NCI-H2029 treated with DMSO at 0.1 percent for 48 hours (cell line): ENCODE measurements around the gene TSPAN14.

Experiments
- DNase-seq: peaks from one replicate; lab custom pipeline; 2025; lab: John Stamatoyannopoulos, UW

TSPAN14 gene

GRCh38 chr10:80487791-80488538, 33.9 kb downstream of the TSPAN14 start:
- no peak for DNase-seq

GRCh38 chr10:80488539-80489066, 34.5 kb downstream of the TSPAN14 start:
- no peak for DNase-seq

GRCh38 chr10:80489371-80490112, 35.4 kb downstream of the TSPAN14 start:
- no peak for DNase-seq

- no peak for DNase-seq
Measured at GRCh38 chr10:80491251-80492102, 37.4 kb downstream of the TSPAN14 start.

GRCh38 chr10:80492848-80493521, 38.9 kb downstream of the TSPAN14 start:
- DNase-seq, result no peak

GRCh38 chr10:80493522-80494051, 39.5 kb downstream of the TSPAN14 start:
- DNase-seq, result no peak

GRCh38 chr10:80496555-80497172, 42.6 kb downstream of the TSPAN14 start:
- no peak for DNase-seq

- no peak for DNase-seq
Measured at GRCh38 chr10:80497187-80498077, 43.3 kb downstream of the TSPAN14 start.

GRCh38 chr10:80498078-80498832, 44.1 kb downstream of the TSPAN14 start:
- no peak for DNase-seq

- DNase-seq, result no peak
Measured at GRCh38 chr10:80498833-80499741, 45.0 kb downstream of the TSPAN14 start.

GRCh38 chr10:80500572-80501380, 46.7 kb downstream of the TSPAN14 start:
- no peak for DNase-seq

- no peak for DNase-seq
Measured at GRCh38 chr10:80501381-80501912, 47.3 kb downstream of the TSPAN14 start.

GRCh38 chr10:80501913-80502521, 47.9 kb downstream of the TSPAN14 start:
- DNase-seq, result no peak

GRCh38 chr10:80502621-80503583, 48.8 kb downstream of the TSPAN14 start:
- no peak for DNase-seq

- DNase-seq, result no peak
Measured at GRCh38 chr10:80503584-80504157, 49.6 kb downstream of the TSPAN14 start.
